Mammary epithelial cell (primary cell): Measurements from ENCODE around the gene SSBP2.

Experiments used
- EZH2 ChIP-seq: IDR thresholded peaks from 2 replicates; pipeline ENCODE4 v1.6.1; 2012; ENCODE audit warnings: low read length, inconsistent platforms, borderline replicate concordance
- TF ChIP-seq, protein P1 (sequence below), 2 donors: IDR thresholded peaks in 1 of 2; conservative IDR thresholded peaks in 1 of 2; 2 replicates each; pipeline ENCODE4 v1.5.1; 2011 to 2012; ENCODE audit warnings: inconsistent platforms in 2 of 2, low read length in 2 of 2, mild to moderate bottlenecking in 2 of 2, control low read depth in 1 of 2, low read depth in 1 of 2; ENCODE audit not compliant: insufficient read depth in 1 of 2; ENCODE audit errors: extremely low read depth in 1 of 2

DNA sequence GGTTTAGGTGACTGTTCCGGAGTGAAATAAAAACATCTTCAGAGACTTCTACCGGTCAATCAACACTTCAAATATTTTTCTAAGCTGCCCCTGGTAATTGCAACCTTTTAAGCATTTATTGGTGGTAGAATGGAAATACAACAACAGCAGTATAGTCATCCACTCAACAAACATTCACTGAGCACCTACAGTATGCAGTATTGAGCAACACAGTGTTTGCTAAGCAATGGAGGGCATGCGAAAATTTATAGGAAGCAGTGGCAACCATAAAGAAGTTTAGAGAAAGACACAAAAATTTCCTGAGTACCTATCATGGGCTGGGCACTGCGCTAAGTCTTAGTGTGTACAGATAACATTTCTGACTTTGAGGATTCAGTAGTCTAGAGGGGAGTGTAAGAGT lies 12.0 kb upstream of the SSBP2 start:
- TF ChIP-seq, protein P1, sequence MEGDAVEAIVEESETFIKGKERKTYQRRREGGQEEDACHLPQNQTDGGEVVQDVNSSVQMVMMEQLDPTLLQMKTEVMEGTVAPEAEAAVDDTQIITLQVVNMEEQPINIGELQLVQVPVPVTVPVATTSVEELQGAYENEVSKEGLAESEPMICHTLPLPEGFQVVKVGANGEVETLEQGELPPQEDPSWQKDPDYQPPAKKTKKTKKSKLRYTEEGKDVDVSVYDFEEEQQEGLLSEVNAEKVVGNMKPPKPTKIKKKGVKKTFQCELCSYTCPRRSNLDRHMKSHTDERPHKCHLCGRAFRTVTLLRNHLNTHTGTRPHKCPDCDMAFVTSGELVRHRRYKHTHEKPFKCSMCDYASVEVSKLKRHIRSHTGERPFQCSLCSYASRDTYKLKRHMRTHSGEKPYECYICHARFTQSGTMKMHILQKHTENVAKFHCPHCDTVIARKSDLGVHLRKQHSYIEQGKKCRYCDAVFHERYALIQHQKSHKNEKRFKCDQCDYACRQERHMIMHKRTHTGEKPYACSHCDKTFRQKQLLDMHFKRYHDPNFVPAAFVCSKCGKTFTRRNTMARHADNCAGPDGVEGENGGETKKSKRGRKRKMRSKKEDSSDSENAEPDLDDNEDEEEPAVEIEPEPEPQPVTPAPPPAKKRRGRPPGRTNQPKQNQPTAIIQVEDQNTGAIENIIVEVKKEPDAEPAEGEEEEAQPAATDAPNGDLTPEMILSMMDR (conservative IDR thresholded peaks at IDR 0.05 in 1 of 2, IDR thresholded peaks at IDR 0.05 in 1 of 2; ENCODE audit: extremely low read depth in 1 of 2, insufficient read depth in 1 of 2, low read depth in 1 of 2, low read length in 2 of 2), result no peak
- no peak for TF ChIP-seq EZH2
